GM18526 (cell line): Measurements from ENCODE around the gene PA2G4.

Source experiments
- POLR2A ChIP-seq: IDR thresholded peaks from 3 replicates; pipeline ENCODE4 v1.6.1; 2011; ENCODE audit not compliant: insufficient read length; ENCODE audit errors: extremely low read depth

Gene PA2G4

DNA sequence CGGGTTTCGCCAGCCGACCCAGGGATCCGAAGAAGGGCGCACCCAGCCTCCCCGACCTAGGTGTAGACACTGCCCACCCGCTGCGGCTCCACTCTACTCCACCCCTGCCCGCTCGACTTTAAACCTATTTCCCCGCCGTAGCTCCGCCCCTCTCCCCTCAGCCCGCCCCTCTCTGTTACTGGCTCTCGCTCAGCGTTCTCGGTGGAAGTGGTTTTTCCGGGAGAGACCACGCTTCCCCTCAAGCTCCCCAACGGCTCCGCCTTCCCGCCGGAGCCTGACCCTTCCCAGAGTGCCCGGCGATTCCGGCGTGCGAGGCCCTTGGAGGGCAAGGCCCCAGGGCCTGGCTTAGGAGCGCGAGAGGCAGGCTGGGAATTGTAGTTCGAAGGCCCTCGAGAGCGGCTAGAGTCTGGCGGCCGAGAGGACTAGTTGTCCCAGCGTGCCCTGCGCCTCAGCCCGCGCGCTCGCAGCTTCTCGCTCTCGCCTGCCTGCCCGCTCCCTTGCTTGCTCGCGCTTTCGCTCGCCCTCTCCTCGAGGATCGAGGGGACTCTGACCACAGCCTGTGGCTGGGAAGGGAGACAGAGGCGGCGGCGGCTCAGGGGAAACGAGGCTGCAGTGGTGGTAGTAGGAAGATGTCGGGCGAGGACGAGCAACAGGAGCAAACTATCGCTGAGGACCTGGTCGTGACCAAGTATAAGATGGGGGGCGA, at the start of gene PA2G4:
TSS of gene PA2G4 (plus strand) at position 451 of the 706 bp plus-strand sequence. CDS start at position 630, 179 bp downstream.
- TF ChIP-seq POLR2A = peak; percentile 91

GRCh38 chr12:56061982-56062381, 42.4 kb upstream of the PA2G4 start:
- TF ChIP-seq POLR2A = no peak

DNA sequence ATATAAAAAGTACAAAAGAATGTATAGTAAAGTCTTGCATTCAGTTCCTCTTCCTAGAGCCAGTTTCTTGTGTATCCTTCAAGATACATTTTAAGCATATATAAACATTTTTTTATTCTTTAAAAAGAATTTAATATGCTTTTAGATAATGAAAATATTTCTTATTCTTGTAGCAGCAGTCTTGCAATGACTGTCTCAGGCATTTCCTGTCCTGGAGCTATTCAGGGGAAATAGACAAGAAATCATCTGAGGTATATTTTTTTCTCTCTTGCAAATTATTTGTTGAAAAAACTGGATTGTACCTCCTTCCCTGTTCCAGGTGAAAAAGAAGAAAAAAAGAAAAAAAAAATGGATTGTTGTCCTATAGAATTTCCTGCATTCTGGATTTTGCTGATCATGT, 41.4 kb upstream of the PA2G4 start:
- no peak for TF ChIP-seq POLR2A

GRCh38 chr12:56071648-56072047, 32.7 kb upstream of the PA2G4 start:
- no peak for TF ChIP-seq POLR2A

DNA sequence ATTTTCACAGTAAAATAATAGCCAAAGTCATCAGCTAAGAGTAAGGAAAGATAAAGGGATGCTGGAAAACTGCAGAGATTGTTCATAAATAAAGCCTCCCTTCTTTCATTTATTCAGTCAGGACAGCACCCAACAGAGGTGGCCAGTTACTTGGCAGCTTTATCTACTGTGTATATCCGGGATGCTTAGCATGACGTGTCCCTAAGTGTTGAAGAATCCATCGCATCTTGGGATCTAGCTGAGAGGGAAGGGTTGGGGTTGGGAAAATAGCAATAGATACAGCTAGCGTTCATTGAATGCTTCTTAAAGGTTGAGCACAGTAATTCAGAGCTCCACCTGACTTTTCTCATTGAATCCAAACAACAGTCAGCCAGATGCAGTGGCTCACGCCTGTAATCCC, 30.0 kb upstream of the PA2G4 start:
- no peak for TF ChIP-seq POLR2A

- TF ChIP-seq POLR2A = no peak
These were observed 25.9 kb upstream of the PA2G4 start for GRCh38 chr12:56078427-56078826.

DNA sequence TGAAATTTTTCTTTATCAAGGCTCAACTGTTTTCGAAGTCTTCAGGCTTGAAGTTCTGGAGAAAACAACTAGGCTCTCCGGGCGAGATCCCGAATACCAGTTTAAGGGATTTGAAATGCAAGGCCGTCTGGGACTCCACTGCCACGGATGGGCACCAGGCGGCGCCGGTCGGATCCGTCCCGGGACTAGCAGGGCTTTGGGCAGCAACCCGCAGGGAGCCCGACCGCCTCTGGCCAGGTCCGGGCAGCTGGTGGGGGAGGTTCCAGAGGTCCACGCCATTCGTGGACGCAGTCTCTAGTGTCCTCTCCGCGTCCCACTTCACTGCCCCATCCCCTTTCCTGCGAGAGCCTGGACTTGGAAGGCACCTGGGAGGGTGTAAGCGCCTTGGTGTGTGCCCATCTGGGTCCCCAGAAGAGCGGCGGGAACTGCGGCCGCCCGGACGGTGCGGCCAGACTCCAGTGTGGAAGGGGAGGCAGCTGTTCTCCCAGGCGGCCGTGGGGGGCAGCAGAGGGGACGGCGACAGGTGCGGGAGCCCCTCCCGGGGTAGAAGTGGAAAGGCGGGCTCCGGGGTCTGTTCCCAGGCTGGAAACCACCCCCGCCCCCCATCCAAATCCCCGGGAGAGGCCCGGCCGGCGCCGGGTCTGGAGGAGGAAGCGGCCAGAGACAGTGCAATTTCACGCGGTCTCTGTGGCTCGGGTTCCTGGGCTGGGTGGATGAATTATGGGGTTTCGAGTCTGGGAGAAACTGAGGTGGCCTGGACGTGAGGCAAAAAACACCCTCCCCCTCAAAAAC, 25.2 kb upstream of the PA2G4 start:
- TF ChIP-seq POLR2A = no peak

- TF ChIP-seq POLR2A = no peak
These were observed 24.4 kb upstream of the PA2G4 start, which contains the start of gene ERBB3 for GRCh38 chr12:56079723-56080555. TSS of gene ERBB3 (plus strand) at chr12:56080165. CDS start at chr12:56080301, 136 bp downstream.

DNA sequence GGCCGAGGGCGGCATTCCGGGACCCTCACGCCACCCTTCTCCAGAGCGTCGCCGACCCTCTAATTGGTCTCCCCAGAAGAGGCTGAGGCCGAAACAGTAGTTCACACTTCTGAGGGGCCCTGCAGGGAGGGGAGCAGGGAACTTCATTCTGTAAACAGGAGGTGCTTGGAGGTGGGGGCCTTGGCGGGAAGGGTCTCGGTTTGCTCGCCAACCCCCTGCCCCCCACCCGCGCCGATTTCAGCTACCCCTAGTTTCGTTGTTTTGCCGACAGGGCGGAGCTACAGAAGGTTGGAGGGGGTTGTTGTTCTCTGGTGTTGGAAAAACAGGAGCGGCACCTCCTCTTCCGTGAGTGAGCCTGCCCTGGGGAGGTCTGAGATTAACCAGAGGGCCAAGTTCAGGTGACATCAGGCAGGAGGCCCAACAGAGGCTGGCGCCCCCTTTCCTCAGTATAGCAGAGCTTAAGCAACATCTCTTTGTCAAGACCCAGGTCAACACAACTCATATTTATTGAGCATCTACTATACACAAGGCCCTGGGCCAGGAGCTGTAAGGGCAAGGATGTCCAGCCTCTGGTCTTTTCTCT, 23.7 kb upstream of the PA2G4 start:
- no peak for TF ChIP-seq POLR2A

- TF ChIP-seq POLR2A = no peak
These were observed 22.7 kb upstream of the PA2G4 start for GRCh38 chr12:56081393-56082347.

GRCh38 chr12:56082382-56082781, 22.0 kb upstream of the PA2G4 start:
- TF ChIP-seq POLR2A = no peak

DNA sequence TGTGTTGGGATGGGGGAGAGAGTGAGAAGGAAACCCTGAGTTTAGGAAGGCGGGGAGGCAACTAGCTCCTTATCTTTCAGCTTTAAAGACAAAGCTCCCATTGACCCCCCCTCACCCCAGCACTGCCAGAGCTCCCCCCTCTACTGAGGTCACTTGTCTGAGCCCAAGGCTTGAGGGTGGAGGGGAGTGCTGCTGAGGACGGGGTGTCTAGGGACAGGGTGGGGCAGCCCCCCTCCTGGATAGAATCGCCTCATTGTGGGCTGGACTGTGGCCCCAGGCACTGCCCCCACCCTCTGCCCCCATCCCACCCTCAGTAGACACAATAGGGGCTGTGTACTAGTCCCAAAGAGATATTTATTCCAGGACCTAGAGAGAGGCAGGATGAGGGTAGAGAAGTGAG, 21.4 kb upstream of the PA2G4 start:
- TF ChIP-seq POLR2A = no peak

DNA sequence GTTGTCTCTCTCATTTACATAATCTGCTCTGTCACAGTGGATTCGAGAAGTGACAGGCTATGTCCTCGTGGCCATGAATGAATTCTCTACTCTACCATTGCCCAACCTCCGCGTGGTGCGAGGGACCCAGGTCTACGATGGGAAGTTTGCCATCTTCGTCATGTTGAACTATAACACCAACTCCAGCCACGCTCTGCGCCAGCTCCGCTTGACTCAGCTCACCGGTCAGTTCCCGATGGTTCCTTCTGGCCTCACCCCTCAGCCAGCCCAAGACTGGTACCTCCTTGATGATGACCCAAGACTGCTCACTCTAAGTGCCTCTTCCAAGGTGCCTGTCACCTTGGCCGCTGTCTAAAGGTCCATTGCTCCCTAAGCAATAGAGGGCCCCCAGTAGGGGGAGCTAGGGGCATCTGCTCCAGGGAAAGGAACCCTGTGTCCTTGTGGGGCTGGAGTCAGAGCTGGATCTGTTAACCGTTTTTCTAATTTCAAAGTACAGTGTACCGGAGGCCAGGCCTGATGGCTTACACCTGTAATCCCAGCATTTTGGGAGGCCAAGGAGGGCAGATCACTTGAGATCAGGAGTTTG, 19.3 kb upstream of the PA2G4 start:
- TF ChIP-seq POLR2A = no peak

- no peak for TF ChIP-seq POLR2A
These were observed 18.3 kb upstream of the PA2G4 start for GRCh38 chr12:56086096-56086495.
